CD4-positive, alpha-beta T cell treated with Interleukin-10 for 1 hour (primary cell): Measurements from ENCODE around the gene CIITA.
A peak's percentile ranks its signal among the peaks of the same experiment; 100 is the strongest.

Experiments
- DNase-seq: peaks from one replicate; pipeline ENCODE4 v3.0.0-alpha.2; 2020

The CIITA gene

GRCh38 chr16:10964039-10964890, 87.3 kb downstream of the CIITA start:
- DNase-seq: peak; percentile 83

- peak; percentile 75 for DNase-seq
These were observed 87.9 kb downstream of the CIITA start for GRCh38 chr16:10964891-10965326.

GRCh38 chr16:10965440-10966061, 88.5 kb downstream of the CIITA start:
- no peak for DNase-seq

- DNase-seq: no peak
These were observed 89.1 kb downstream of the CIITA start for GRCh38 chr16:10966129-10966528.

- DNase-seq: peak; percentile 30
These were observed 89.6 kb downstream of the CIITA start for GRCh38 chr16:10966559-10966958.

- DNase-seq: no peak
These were observed 91.0 kb downstream of the CIITA start for GRCh38 chr16:10967986-10968385.

GRCh38 chr16:10968498-10968897, 91.5 kb downstream of the CIITA start:
- no peak for DNase-seq

- DNase-seq: no peak
These were observed 92.6 kb downstream of the CIITA start for GRCh38 chr16:10969615-10970014.

- DNase-seq: no peak
These were observed 93.1 kb downstream of the CIITA start for GRCh38 chr16:10970065-10970464.

GRCh38 chr16:10971560-10971961, 94.6 kb downstream of the CIITA start:
- DNase-seq: peak; percentile 70

GRCh38 chr16:10972108-10972818, 95.3 kb downstream of the CIITA start:
- no peak for DNase-seq

GRCh38 chr16:10972819-10973464, 95.9 kb downstream of the CIITA start:
- DNase-seq: no peak

- no peak for DNase-seq
These were observed 99.6 kb downstream of the CIITA start for GRCh38 chr16:10976634-10977033.

GRCh38 chr16:10978124-10978523, 101.1 kb downstream of the CIITA start:
- DNase-seq: no peak

- no peak for DNase-seq
These were observed 102.0 kb downstream of the CIITA start for GRCh38 chr16:10978871-10979446.

GRCh38 chr16:10979717-10980601, 103.0 kb downstream of the CIITA start:
- no peak for DNase-seq

GRCh38 chr16:10980813-10981212, 103.8 kb downstream of the CIITA start:
- no peak for DNase-seq

GRCh38 chr16:10981697-10982216, 104.8 kb downstream of the CIITA start:
- DNase-seq: peak; percentile 40

- no peak for DNase-seq
These were observed 105.6 kb downstream of the CIITA start for GRCh38 chr16:10982465-10983150.

- DNase-seq: peak; percentile 17
These were observed 106.2 kb downstream of the CIITA start for GRCh38 chr16:10983159-10983558.

- DNase-seq: no peak
These were observed 107.5 kb downstream of the CIITA start for GRCh38 chr16:10984509-10984908.
